Measurements from ENCODE around the gene SLC26A3. TPM values are rescaled to one million over a fixed set of nuclear protein-coding genes. Genes with fewer than 3 reads are reported as not detected.

The SLC26A3 gene
- total RNA-seq, 4 donors from 2014 or later: 1.5 to 2.3 TPM; not detected in 2

DNA sequence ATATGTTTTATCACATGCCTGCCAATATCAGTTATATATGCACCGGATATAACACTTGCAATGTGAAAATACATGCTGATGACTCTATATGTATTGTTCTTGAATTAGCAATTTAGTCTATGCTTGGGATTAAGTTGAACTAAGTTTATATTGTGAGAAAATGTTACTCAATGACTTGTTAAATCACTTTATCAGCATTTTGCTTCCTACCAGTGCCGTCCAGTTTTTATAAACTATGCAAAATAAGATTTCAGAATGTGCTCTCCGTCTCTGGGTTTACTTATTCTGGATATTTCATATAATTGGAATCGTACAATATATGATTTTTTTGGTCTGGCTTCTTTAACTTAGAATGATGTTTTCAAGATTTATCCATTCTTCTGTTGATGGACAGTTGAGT lies 25.5 kb upstream of the SLC26A3 start:
- Histone ChIP-seq H3K4me3 (no peak overlapping the region), H3K36me3 (no peaks in the 10 kb centered on the region), H3K27me3 (no peaks in the 10 kb centered on the region), H3K27ac (no peak overlapping the region), H3K9me3 (no peaks in the 10 kb centered on the region), H3K4me1 (no peaks in the 10 kb centered on the region)
- 92% methylated on average over 4 of the region's 4 CpGs for WGBS
- TF ChIP-seq POLR2AphosphoS5 (IDR thresholded peaks at IDR 0.05) (no peak), POLR2A (IDR thresholded peaks at IDR 0.05) (no peak), CTCF (IDR thresholded peaks at IDR 0.05) (no peak), EP300 (IDR thresholded peaks at IDR 0.05) (no peak)
- DNase-seq (ENCODE audit: low spot score in 2 of 2): no peak

- DNase-seq (ENCODE audit: low spot score in 2 of 2): no peak
- Histone ChIP-seq H3K36me3 (no peaks in the 10 kb centered on the region), H3K27ac (no peak overlapping the region), H3K4me1 (no peaks in the 10 kb centered on the region), H3K9me3 (no peaks in the 10 kb centered on the region), H3K27me3 (no peaks in the 10 kb centered on the region), H3K4me3 (no peak overlapping the region)
- TF ChIP-seq POLR2AphosphoS5 (IDR thresholded peaks at IDR 0.05) (no peak), POLR2A (IDR thresholded peaks at IDR 0.05) (no peak), EP300 (IDR thresholded peaks at IDR 0.05) (no peak), CTCF (IDR thresholded peaks at IDR 0.05) (no peak)
- WGBS: 80% methylated on average over 2 of the region's 2 CpGs
Measured at GRCh38 chr7:107827501-107827900, 24.5 kb upstream of the SLC26A3 start.

- no peak overlapping the region for H3K4me3 ChIP-seq
- TF ChIP-seq EP300 (IDR thresholded peaks at IDR 0.05): no peak
- TF ChIP-seq POLR2A (IDR thresholded peaks at IDR 0.05): no peak
- no peak for TF ChIP-seq CTCF (IDR thresholded peaks at IDR 0.05)
- no peak for TF ChIP-seq POLR2AphosphoS5 (IDR thresholded peaks at IDR 0.05)
- no peaks in the 10 kb centered on the region for H3K27me3 ChIP-seq
- H3K36me3 ChIP-seq: no peaks in the 10 kb centered on the region
- DNase-seq (ENCODE audit: low spot score in 2 of 2): no peak
- H3K4me1 ChIP-seq: no peaks in the 10 kb centered on the region
- no peak overlapping the region for H3K27ac ChIP-seq
- 79% methylated on average over 2 of the region's 2 CpGs for WGBS
- H3K9me3 ChIP-seq: no peaks in the 10 kb centered on the region
Measured at GRCh38 chr7:107826451-107826850, 23.4 kb upstream of the SLC26A3 start.

DNA sequence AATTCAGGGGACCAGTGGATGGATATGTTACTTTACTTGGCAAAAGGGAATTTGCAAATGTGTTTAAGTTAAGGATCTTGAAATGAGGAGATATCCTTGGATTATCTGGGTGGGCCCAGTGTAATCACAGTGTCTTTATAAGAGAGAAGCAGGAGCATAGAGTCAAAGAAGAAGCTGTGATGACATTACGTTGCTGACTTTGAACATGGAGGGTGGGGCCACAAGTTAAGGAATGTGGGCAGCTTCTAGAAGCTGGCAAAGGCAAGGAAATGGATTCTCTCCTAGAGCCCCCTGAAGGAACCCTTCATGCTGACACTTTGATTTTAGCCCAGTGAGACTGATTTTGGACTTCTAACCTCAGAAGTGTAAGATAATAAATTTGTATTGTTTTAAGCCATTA lies 21.8 kb upstream of the SLC26A3 start:
- 89% methylated on average over 1 of the region's 1 CpG for WGBS
- Histone ChIP-seq H3K4me1 (no peaks in the 10 kb centered on the region), H3K27me3 (no peaks in the 10 kb centered on the region), H3K27ac (no peak overlapping the region), H3K36me3 (no peaks in the 10 kb centered on the region), H3K4me3 (no peak overlapping the region), H3K9me3 (no peaks in the 10 kb centered on the region)
- DNase-seq (ENCODE audit: low spot score in 2 of 2): no peak
- TF ChIP-seq POLR2A (IDR thresholded peaks at IDR 0.05) (no peak), EP300 (IDR thresholded peaks at IDR 0.05) (no peak), POLR2AphosphoS5 (IDR thresholded peaks at IDR 0.05) (no peak), CTCF (IDR thresholded peaks at IDR 0.05) (no peak)

- DNase-seq (ENCODE audit: low spot score in 2 of 2): no peak
- no peak for TF ChIP-seq EP300 (IDR thresholded peaks at IDR 0.05)
- TF ChIP-seq POLR2AphosphoS5 (IDR thresholded peaks at IDR 0.05): no peak
- no peak for TF ChIP-seq CTCF (IDR thresholded peaks at IDR 0.05)
- no peak for TF ChIP-seq POLR2A (IDR thresholded peaks at IDR 0.05)
- WGBS: 60% methylated on average over 2 of the region's 2 CpGs
- Histone ChIP-seq H3K36me3 (no peaks in the 10 kb centered on the region), H3K4me1 (no peaks in the 10 kb centered on the region), H3K4me3 (no peak overlapping the region), H3K27ac (no peak overlapping the region), H3K27me3 (no peaks in the 10 kb centered on the region), H3K9me3 (no peaks in the 10 kb centered on the region)
Measured at GRCh38 chr7:107818622-107819021, 15.6 kb upstream of the SLC26A3 start.
